ENCODE data around the gene PAX1. TPM values are rescaled to one million over a fixed set of nuclear protein-coding genes. Genes with fewer than 3 reads are reported as not detected.

PAX1 gene
- total RNA-seq, 4 donors from 2014 or later, result 0.10 to 0.24 TPM; not detected in 2

GRCh38 chr20:21713901-21714296 lies 8.4 kb downstream of the PAX1 start:
- no peak for ATAC-seq
- no peak overlapping the region for H3K4me3 ChIP-seq
- H3K27me3 ChIP-seq, result peaks cover 0 to 44% (median 14%) of the 10 kb centered on the region in 3 donors
- H3K4me1 ChIP-seq, result no peaks in the 10 kb centered on the region
- TF ChIP-seq CTCF (IDR thresholded peaks at IDR 0.05 in 4 of 5, conservative IDR thresholded peaks at IDR 0.05 in 1 of 5) (no peak), POLR2A (IDR thresholded peaks at IDR 0.05) (no peak)
- DNase-seq, result no peak
- no peaks in the 10 kb centered on the region for H3K9me3 ChIP-seq
- in situ Hi-C loops (cut with MboI; ENCODE audit: low sequenced_read_pairs in 4 of 4), result loop anchor here in 3 of 4 donors (25.0 kb wide), 2 partner anchors 398 to 598 kb away; no protein-coding TSS in a partner anchor
- no peak overlapping the region for H3K27ac ChIP-seq
- no peaks in the 10 kb centered on the region for H3K36me3 ChIP-seq
- intact Hi-C loops (cut with DNase I; ENCODE audit: low total_unique reads), result no loop called here

GRCh38 chr20:21714297-21715192 lies 9.1 kb downstream of the PAX1 start:
- no peak overlapping the region for H3K4me3 ChIP-seq
- DNase-seq, result no peak
- intact Hi-C loops (cut with DNase I; ENCODE audit: low total_unique reads), result loop anchor here (5.0 kb wide), 1 partner anchor 533 kb away; no protein-coding TSS in a partner anchor
- H3K4me1 ChIP-seq, result peaks cover 0 to 3% of the 10 kb centered on the region in 2 donors
- no peak overlapping the region for H3K27ac ChIP-seq
- in situ Hi-C loops (cut with MboI; ENCODE audit: low sequenced_read_pairs in 4 of 4), result loop anchor here in 3 of 4 donors (25.0 kb wide), 2 partner anchors 398 to 598 kb away; no protein-coding TSS in a partner anchor
- ATAC-seq, result no peak
- H3K36me3 ChIP-seq, result no peaks in the 10 kb centered on the region
- H3K9me3 ChIP-seq, result no peaks in the 10 kb centered on the region
- TF ChIP-seq POLR2A (IDR thresholded peaks at IDR 0.05), result no peak
- H3K27me3 ChIP-seq, result peaks cover 0 to 40% (median 9%) of the 10 kb centered on the region in 3 donors

- intact Hi-C loops (cut with DNase I; ENCODE audit: low total_unique reads), result loop anchor here (5.0 kb wide), 1 partner anchor 532 kb away; no protein-coding TSS in a partner anchor
- H3K27me3 ChIP-seq, result peaks cover 0 to 35% (median 9%) of the 10 kb centered on the region in 3 donors
These were observed 9.9 kb downstream of the PAX1 start for GRCh38 chr20:21715193-21715881.

GRCh38 chr20:21719592-21720214 lies 14.2 kb downstream of the PAX1 start:
- peak in 4 of 5 experiments; percentile 39 to 69 (median 51) for TF ChIP-seq CTCF (IDR thresholded peaks at IDR 0.05 in 4 of 5, conservative IDR thresholded peaks at IDR 0.05 in 1 of 5)
- TF ChIP-seq POLR2A (IDR thresholded peaks at IDR 0.05), result no peak
- peaks cover 0 to 6% of the 10 kb centered on the region in 2 donors for H3K4me1 ChIP-seq
- intact Hi-C loops (cut with DNase I; ENCODE audit: low total_unique reads) (loop anchor here (5.0 kb wide), 1 partner anchor 528 kb away; no protein-coding TSS in a partner anchor), in situ Hi-C loops (cut with MboI; ENCODE audit: low sequenced_read_pairs in 4 of 4) (loop anchor here in 3 of 4 donors (25.0 kb wide), 2 partner anchors 393 to 593 kb away; no protein-coding TSS in a partner anchor)
- no peak overlapping the region for H3K4me3 ChIP-seq
- H3K36me3 ChIP-seq, result no peaks in the 10 kb centered on the region
- peak in 1 of 2 donors; percentile 53 for ATAC-seq
- H3K9me3 ChIP-seq, result no peaks in the 10 kb centered on the region
- no peak overlapping the region for H3K27ac ChIP-seq
- DNase-seq, result peak in 1 of 2 donors; percentile 27
- H3K27me3 ChIP-seq, result peaks cover 0 to 10% (median 0%) of the 10 kb centered on the region in 3 donors

More at GRCh38 chr20:21715193-21715881, 9.9 kb downstream of the PAX1 start:
- DNase-seq (no peak), ATAC-seq (no peak)
- H3K27ac ChIP-seq, result no peak overlapping the region
- H3K4me3 ChIP-seq, result no peak overlapping the region
- in situ Hi-C loops (cut with MboI; ENCODE audit: low sequenced_read_pairs in 4 of 4), result loop anchor here in 3 of 4 donors (25.0 kb wide), 2 partner anchors 397 to 597 kb away; no protein-coding TSS in a partner anchor
- TF ChIP-seq POLR2A (IDR thresholded peaks at IDR 0.05) (no peak), CTCF (IDR thresholded peaks at IDR 0.05 in 4 of 5, conservative IDR thresholded peaks at IDR 0.05 in 1 of 5) (no peak)
- H3K9me3 ChIP-seq, result no peaks in the 10 kb centered on the region
- H3K4me1 ChIP-seq, result peaks cover 0 to 6% of the 10 kb centered on the region in 2 donors
- H3K36me3 ChIP-seq, result no peaks in the 10 kb centered on the region
